B cell (primary cell): Measurements from ENCODE around the gene USH2A. TPM values are rescaled to one million over a fixed set of nuclear protein-coding genes. Genes with fewer than 3 reads are reported as not detected.

Source experiments
- ATAC-seq: fragments of 200-7000 bp; cut with Tn5 transposase; one replicate; pipeline ENCODE4 v1.10.0; 2021; ENCODE audit warnings: low read depth, mild to moderate bottlenecking, moderate number of reproducible peaks, moderate library complexity
- CTCF ChIA-PET: fragments of 350-600 bp; sonication (Branson Sonifier 250); formaldehyde crosslinking; loops from one replicate; lab custom pipeline; 2021; ENCODE audit warnings: antibody characterized with exemption, inconsistent platforms; lab: Charles Lee
- POLR2A ChIA-PET: fragments of 350-600 bp; sonication (Branson Sonifier 250); formaldehyde crosslinking; loops from one replicate; lab custom pipeline; 2021; ENCODE audit warnings: antibody characterized with exemption; lab: Charles Lee
- DNase-seq: peaks from one replicate; pipeline ENCODE4 v3.0.0; 2013
- H2AFZ ChIP-seq: 2 replicates; pipeline ENCODE4 v1.6.1; 2012; ENCODE audit warnings: mild to moderate bottlenecking, low read depth, low read length; ENCODE audit not compliant: insufficient read depth, poor library complexity, severe bottlenecking
- H3K27ac ChIP-seq, 2 donors: 1 replicate in 1 of 2; 2 replicates in 1 of 2; pipeline ENCODE4 v1.5.1; 2012 to 2013; ENCODE audit warnings: low read length in 2 of 2, mild to moderate bottlenecking in 2 of 2, moderate library complexity in 1 of 2
- H3K27me3 ChIP-seq, 4 experiments: fragments of 200-600 bp in 1 of 4; sonication (generic) in 1 of 4; replicated peaks in 1 of 4; 1 replicate in 2 of 4; 2 replicates in 2 of 4; pipeline versions ENCODE4 v1.6.1 to v1.7.0; 2013 to 2016; ENCODE audit warnings: low read length in 3 of 4, mild to moderate bottlenecking in 2 of 4, mixed read lengths in 1 of 4, moderate library complexity in 1 of 4; ENCODE audit not compliant: insufficient read depth in 4 of 4, control insufficient read depth in 3 of 4; ENCODE audit errors: control extremely low read depth in 1 of 4
- H3K36me3 ChIP-seq, 2 experiments: replicated peaks in 1 of 2; 1 replicate in 1 of 2; 2 replicates in 1 of 2; pipeline versions ENCODE4 v1.6.1 to v1.7.1; 2013; ENCODE audit warnings: low read length in 1 of 2; ENCODE audit not compliant: insufficient read depth in 2 of 2, control insufficient read depth in 1 of 2; ENCODE audit errors: control extremely low read depth in 1 of 2, extremely low read depth in 1 of 2
- H3K4me1 ChIP-seq, 2 donors: fragments of 200-600 bp in 1 of 2; sonication (generic) in 1 of 2; 1 replicate in 1 of 2; 2 replicates in 1 of 2; pipeline versions ENCODE4 v1.5.1 to v1.6.1; 2013 to 2017; ENCODE audit warnings: low read length in 2 of 2; ENCODE audit not compliant: control insufficient read depth in 2 of 2, insufficient read depth in 2 of 2
- H3K4me2 ChIP-seq: replicated peaks from 2 replicates; pipeline ENCODE3; 2012; ENCODE audit warnings: mild to moderate bottlenecking, low read depth, low read length; ENCODE audit not compliant: poor library complexity, severe bottlenecking
- H3K4me3 ChIP-seq, 5 experiments: fragments of 200-600 bp in 1 of 5; sonication (generic) in 1 of 5; 1 replicate in 3 of 5; 2 replicates in 2 of 5; pipeline versions ENCODE4 v1.5.1 to v1.7.0; 2011 to 2016; ENCODE audit warnings: low read length in 4 of 5, mild to moderate bottlenecking in 4 of 5, low read depth in 2 of 5, control low read depth in 1 of 5, moderate library complexity in 1 of 5; ENCODE audit not compliant: insufficient read depth in 1 of 5; ENCODE audit errors: control extremely low read depth in 1 of 5, extremely low read depth in 1 of 5
- H3K79me2 ChIP-seq: fragments of 200-600 bp; sonication (generic); one replicate; pipeline ENCODE4 v1.6.0; 2016; ENCODE audit warnings: low read length; ENCODE audit not compliant: control insufficient read depth, insufficient read depth
- H3K9ac ChIP-seq: fragments of 200-600 bp; sonication (generic); 2 replicates; pipeline ENCODE4 v1.6.1; 2017; ENCODE audit warnings: mild to moderate bottlenecking, low read length, moderate library complexity
- H3K9me3 ChIP-seq, 3 donors: one replicate each; pipeline versions ENCODE4 v1.6.1 to v1.7.1; 2013; ENCODE audit warnings: low read length in 2 of 3; ENCODE audit not compliant: control insufficient read depth in 2 of 3, insufficient read depth in 1 of 3; ENCODE audit errors: control extremely low read depth in 1 of 3
- H4K20me1 ChIP-seq: 2 replicates; pipeline ENCODE4 v1.6.0; 2012; ENCODE audit warnings: mild to moderate bottlenecking, low read length; ENCODE audit not compliant: insufficient read depth, control insufficient read depth, poor library complexity, severe bottlenecking
- H3K27ac Mint-ChIP-seq: one replicate; pipeline ENCODE4 v1.8.0; 2021; ENCODE audit warnings: mixed read lengths
- H3K27me3 Mint-ChIP-seq: one replicate; pipeline ENCODE4 v1.8.0; 2021; ENCODE audit warnings: mixed read lengths
- H3K4me1 Mint-ChIP-seq: one replicate; pipeline ENCODE4 v1.8.0; 2021; ENCODE audit warnings: mixed read lengths
- H3K4me3 Mint-ChIP-seq: one replicate; pipeline ENCODE4 v1.8.0; 2021; ENCODE audit warnings: mixed read lengths
- H3K9me3 Mint-ChIP-seq: one replicate; pipeline ENCODE4 v1.8.0; 2022; ENCODE audit warnings: mixed read lengths; ENCODE audit not compliant: insufficient read depth
- EZH2 ChIP-seq: IDR thresholded peaks from 2 replicates; pipeline ENCODE4 v1.6.1; 2012; ENCODE audit warnings: borderline replicate concordance, low read depth, mild to moderate bottlenecking, moderate library complexity, low read length; ENCODE audit not compliant: insufficient read depth, poor library complexity, severe bottlenecking
- intact Hi-C: fragments of 100-400 bp; cut with micrococcal nuclease; formaldehyde crosslinking; loops from one replicate; pipeline ENCODE4 v1.10.0; 2022
- polyA plus RNA-seq: library from polyadenylated mRNA; depleted of rRNA; stranded (reverse); fragments of >200 nt; gene quantifications from 2 replicates; pipeline ENCODE4 v1.2.3, GENCODE V29; 2012
- total RNA-seq, 2 donors: library from RNA; stranded (reverse); fragments of 120-200 nt in 1 of 2; gene quantifications; 1 replicate in 1 of 2; 2 replicates in 1 of 2; pipeline versions ENCODE4 v1.2.3 to v1.2.4, GENCODE V29; 2013 to 2022
- TF ChIP-seq, protein P1 (sequence below): fragments of 200-600 bp; IDR thresholded peaks from one replicate; pipeline ENCODE4 v1.8.0; 2022; ENCODE audit warnings: antibody characterized with exemption, mild to moderate bottlenecking

The USH2A gene
- total and polyA plus RNA-seq, 2 donors (not counting 1 experiment from before 2014, with no cell fraction given), result 0.01 TPM; not detected in 1

DNA sequence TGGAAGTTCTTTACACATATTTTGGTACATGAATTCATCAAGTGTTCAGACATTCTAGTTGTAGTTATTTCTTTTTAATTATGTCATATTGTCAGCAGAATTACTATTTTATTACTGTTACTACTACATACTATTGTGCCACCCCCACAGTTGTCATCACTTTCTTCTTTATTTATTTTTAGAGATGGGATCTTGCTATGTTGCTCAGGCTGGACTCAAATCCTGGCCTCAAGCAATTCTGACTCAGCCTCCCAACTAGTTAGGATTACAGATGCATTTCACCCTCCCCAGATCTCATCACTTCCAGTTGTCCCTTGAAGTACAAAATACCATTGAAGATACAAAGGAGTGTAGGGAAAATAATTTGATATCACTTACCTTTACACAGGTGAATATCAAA, 598.2 kb downstream of the USH2A start:
- POLR2A ChIA-PET, result no interaction called here
- no peaks in the 10 kb centered on the region for H3K9me3 ChIP-seq
- no peaks in the 10 kb centered on the region for H3K4me1 ChIP-seq
- H3K9me3 Mint-ChIP-seq, result peaks cover 3% of the 10 kb centered on the region
- H3K79me2 ChIP-seq, result no peaks in the 10 kb centered on the region
- DNase-seq, result no peak
- no peak overlapping the region for H3K4me3 Mint-ChIP-seq
- no peak for TF ChIP-seq EZH2
- TF ChIP-seq, protein P1, sequence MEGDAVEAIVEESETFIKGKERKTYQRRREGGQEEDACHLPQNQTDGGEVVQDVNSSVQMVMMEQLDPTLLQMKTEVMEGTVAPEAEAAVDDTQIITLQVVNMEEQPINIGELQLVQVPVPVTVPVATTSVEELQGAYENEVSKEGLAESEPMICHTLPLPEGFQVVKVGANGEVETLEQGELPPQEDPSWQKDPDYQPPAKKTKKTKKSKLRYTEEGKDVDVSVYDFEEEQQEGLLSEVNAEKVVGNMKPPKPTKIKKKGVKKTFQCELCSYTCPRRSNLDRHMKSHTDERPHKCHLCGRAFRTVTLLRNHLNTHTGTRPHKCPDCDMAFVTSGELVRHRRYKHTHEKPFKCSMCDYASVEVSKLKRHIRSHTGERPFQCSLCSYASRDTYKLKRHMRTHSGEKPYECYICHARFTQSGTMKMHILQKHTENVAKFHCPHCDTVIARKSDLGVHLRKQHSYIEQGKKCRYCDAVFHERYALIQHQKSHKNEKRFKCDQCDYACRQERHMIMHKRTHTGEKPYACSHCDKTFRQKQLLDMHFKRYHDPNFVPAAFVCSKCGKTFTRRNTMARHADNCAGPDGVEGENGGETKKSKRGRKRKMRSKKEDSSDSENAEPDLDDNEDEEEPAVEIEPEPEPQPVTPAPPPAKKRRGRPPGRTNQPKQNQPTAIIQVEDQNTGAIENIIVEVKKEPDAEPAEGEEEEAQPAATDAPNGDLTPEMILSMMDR, result no peak
- H3K27ac ChIP-seq, result no peak overlapping the region
- H2AFZ ChIP-seq, result no peak overlapping the region
- no peaks in the 10 kb centered on the region for H3K27me3 Mint-ChIP-seq
- no peak overlapping the region for H3K9ac ChIP-seq
- no peaks in the 10 kb centered on the region for H3K36me3 ChIP-seq
- H3K4me1 Mint-ChIP-seq, result no peaks in the 10 kb centered on the region
- no peak overlapping the region for H3K4me3 ChIP-seq
- CTCF ChIA-PET, result no interaction called here
- H3K27me3 ChIP-seq, result no peaks in the 10 kb centered on the region
- H3K4me2 ChIP-seq, result no peak overlapping the region
- intact Hi-C loops, result no loop called here
- no peak overlapping the region for H3K27ac Mint-ChIP-seq
- no peaks in the 10 kb centered on the region for H4K20me1 ChIP-seq
- no peak for ATAC-seq

DNA sequence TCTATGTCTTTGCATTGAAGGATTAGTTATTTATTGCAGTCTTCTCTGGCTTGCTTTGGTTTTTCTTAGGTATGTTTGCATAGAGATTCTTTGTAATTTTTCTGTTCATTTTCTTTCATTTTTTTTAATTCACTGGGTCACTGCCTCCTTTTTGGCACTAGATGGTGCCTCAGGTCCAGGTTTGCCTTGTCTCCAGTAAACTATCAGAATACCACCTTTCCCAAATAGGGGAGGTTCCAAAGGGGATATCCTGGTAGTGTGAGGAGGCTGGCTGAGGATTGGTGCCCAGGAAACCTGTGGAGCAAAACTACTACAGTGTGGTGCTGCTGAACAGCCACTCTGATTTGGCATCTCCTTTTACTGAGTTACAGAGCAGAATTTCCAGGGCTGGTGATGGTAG, 599.0 kb downstream of the USH2A start:
- H3K4me1 ChIP-seq, result no peaks in the 10 kb centered on the region
- Mint-ChIP-seq H3K4me1 (no peaks in the 10 kb centered on the region), H3K4me3 (no peak overlapping the region), H3K27me3 (no peaks in the 10 kb centered on the region), H3K27ac (no peak overlapping the region), H3K9me3 (peaks cover 3% of the 10 kb centered on the region)
- H4K20me1 ChIP-seq, result no peaks in the 10 kb centered on the region
- H3K79me2 ChIP-seq, result no peaks in the 10 kb centered on the region
- intact Hi-C loops, result no loop called here
- H3K27me3 ChIP-seq, result no peaks in the 10 kb centered on the region
- no peak overlapping the region for H3K9ac ChIP-seq
- no peaks in the 10 kb centered on the region for H3K9me3 ChIP-seq
- ChIA-PET CTCF (no interaction called here), POLR2A (no interaction called here)
- no peaks in the 10 kb centered on the region for H3K36me3 ChIP-seq
- H3K27ac ChIP-seq, result no peak overlapping the region
- no peak overlapping the region for H3K4me3 ChIP-seq
- no peak overlapping the region for H3K4me2 ChIP-seq
- ATAC-seq, result no peak
- TF ChIP-seq EZH2, result no peak
- H2AFZ ChIP-seq, result no peak overlapping the region
- no peak for DNase-seq
